ENCODE measurements around the gene KCNJ11.

KCNJ11 gene

GRCh38 chr11:17402486-17402885 lies 14.0 kb upstream of the KCNJ11 start:
- TF ChIP-seq TAF1 (IDR thresholded peaks at IDR 0.05; ENCODE audit: borderline replicate concordance, insufficient read depth, low read length) (no peak), SIN3A (IDR thresholded peaks at IDR 0.05; ENCODE audit: borderline replicate concordance, insufficient read depth, low read length) (no peak), POLR2AphosphoS5 (IDR thresholded peaks at IDR 0.05; ENCODE audit: low read depth, low read length) (no peak), FOXP2 (optimal IDR thresholded peaks at IDR 0.05; ENCODE audit: borderline replicate concordance, extremely low read depth, extremely low read length, insufficient read depth) (no peak)
- TF ChIP-seq, protein P1, sequence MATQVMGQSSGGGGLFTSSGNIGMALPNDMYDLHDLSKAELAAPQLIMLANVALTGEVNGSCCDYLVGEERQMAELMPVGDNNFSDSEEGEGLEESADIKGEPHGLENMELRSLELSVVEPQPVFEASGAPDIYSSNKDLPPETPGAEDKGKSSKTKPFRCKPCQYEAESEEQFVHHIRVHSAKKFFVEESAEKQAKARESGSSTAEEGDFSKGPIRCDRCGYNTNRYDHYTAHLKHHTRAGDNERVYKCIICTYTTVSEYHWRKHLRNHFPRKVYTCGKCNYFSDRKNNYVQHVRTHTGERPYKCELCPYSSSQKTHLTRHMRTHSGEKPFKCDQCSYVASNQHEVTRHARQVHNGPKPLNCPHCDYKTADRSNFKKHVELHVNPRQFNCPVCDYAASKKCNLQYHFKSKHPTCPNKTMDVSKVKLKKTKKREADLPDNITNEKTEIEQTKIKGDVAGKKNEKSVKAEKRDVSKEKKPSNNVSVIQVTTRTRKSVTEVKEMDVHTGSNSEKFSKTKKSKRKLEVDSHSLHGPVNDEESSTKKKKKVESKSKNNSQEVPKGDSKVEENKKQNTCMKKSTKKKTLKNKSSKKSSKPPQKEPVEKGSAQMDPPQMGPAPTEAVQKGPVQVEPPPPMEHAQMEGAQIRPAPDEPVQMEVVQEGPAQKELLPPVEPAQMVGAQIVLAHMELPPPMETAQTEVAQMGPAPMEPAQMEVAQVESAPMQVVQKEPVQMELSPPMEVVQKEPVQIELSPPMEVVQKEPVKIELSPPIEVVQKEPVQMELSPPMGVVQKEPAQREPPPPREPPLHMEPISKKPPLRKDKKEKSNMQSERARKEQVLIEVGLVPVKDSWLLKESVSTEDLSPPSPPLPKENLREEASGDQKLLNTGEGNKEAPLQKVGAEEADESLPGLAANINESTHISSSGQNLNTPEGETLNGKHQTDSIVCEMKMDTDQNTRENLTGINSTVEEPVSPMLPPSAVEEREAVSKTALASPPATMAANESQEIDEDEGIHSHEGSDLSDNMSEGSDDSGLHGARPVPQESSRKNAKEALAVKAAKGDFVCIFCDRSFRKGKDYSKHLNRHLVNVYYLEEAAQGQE (IDR thresholded peaks at IDR 0.05; ENCODE audit: insufficient read depth in 1 of 2, low read depth in 2 of 2, low read length in 2 of 2), result no peak

- TF ChIP-seq, protein P1 (IDR thresholded peaks at IDR 0.05; ENCODE audit: insufficient read depth in 1 of 2, low read depth in 2 of 2, low read length in 2 of 2), result no peak
- TF ChIP-seq FOXP2 (optimal IDR thresholded peaks at IDR 0.05; ENCODE audit: borderline replicate concordance, extremely low read depth, extremely low read length, insufficient read depth), result no peak
- no peak for TF ChIP-seq POLR2AphosphoS5 (IDR thresholded peaks at IDR 0.05; ENCODE audit: low read depth, low read length)
- no peak for TF ChIP-seq SIN3A (IDR thresholded peaks at IDR 0.05; ENCODE audit: borderline replicate concordance, insufficient read depth, low read length)
- no peak for TF ChIP-seq TAF1 (IDR thresholded peaks at IDR 0.05; ENCODE audit: borderline replicate concordance, insufficient read depth, low read length)
Measured at GRCh38 chr11:17401841-17402240, 13.4 kb upstream of the KCNJ11 start.

DNA sequence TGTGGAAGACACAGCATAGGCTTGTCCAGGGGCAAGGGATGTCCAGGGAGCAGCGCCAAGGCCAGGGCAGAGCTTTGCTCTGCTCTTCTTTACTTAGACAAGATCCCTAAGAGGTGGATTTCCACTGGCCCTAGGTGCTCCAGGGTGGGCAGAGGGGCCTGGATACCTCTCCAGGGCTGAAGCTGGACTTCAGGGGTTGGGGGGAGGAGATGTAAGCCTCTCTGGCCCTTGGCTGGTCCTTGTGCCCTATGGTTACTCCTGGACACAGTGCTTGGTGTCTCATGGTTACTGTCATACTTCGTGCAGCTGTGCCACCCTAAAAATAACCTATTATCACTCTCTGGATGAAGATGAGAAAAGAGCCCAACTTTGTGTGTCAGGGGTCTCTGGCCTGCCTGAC lies 12.9 kb upstream of the KCNJ11 start:
- TF ChIP-seq FOXP2 (optimal IDR thresholded peaks at IDR 0.05; ENCODE audit: borderline replicate concordance, extremely low read depth, extremely low read length, insufficient read depth) (no peak), SIN3A (IDR thresholded peaks at IDR 0.05; ENCODE audit: borderline replicate concordance, insufficient read depth, low read length) (no peak), TAF1 (IDR thresholded peaks at IDR 0.05; ENCODE audit: borderline replicate concordance, insufficient read depth, low read length) (no peak), POLR2AphosphoS5 (IDR thresholded peaks at IDR 0.05; ENCODE audit: low read depth, low read length) (no peak)
- TF ChIP-seq, protein P1 (IDR thresholded peaks at IDR 0.05; ENCODE audit: insufficient read depth in 1 of 2, low read depth in 2 of 2, low read length in 2 of 2), result no peak

DNA sequence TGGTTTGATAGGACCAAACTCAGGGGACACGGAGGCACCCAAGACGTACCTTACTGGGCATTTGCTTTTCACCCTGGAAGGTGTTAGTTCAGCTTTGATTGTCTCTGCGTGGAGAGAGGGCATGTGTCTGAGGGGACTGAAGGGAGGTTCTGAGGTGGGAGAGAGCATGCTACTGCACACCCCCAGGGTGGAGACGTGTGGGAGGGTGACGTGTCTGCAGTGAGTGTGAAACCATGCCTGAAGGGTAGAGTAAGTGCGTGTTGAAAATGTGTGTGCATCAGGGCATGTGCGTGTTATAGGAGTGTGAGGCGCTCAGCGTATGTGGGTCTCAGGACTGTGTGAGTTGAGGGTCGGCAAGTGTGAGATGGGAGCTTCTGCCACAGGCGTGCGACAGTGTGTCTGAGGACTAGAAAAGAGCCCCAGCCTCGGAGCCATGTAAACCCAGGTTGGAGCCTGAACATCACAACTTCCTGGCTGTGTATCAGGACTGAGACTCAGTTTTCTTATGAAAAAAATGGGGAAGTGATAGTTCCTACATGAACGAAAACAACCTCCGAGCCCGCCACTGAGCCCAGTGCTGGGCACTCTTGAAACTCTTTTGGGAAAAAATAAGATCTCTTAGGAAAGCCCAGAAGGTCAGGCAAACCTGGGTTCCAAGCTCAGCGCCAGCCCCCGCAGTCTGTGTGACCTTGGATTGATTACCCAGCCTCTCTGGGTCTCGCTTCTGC lies 11.8 kb upstream of the KCNJ11 start:
- no peak for TF ChIP-seq SIN3A (IDR thresholded peaks at IDR 0.05; ENCODE audit: borderline replicate concordance, insufficient read depth, low read length)
- no peak for TF ChIP-seq POLR2AphosphoS5 (IDR thresholded peaks at IDR 0.05; ENCODE audit: low read depth, low read length)
- TF ChIP-seq, protein P1 (IDR thresholded peaks at IDR 0.05; ENCODE audit: insufficient read depth in 1 of 2, low read depth in 2 of 2, low read length in 2 of 2), result no peak
- TF ChIP-seq FOXP2 (optimal IDR thresholded peaks at IDR 0.05; ENCODE audit: borderline replicate concordance, extremely low read depth, extremely low read length, insufficient read depth), result no peak
- no peak for TF ChIP-seq TAF1 (IDR thresholded peaks at IDR 0.05; ENCODE audit: borderline replicate concordance, insufficient read depth, low read length)

Measured in PFSK-1 (cell line).